KOPT-K1 (cell line): ENCODE data around the gene FBXW5.

Experiments
- H3K27ac ChIP-seq: fragments of 200-600 bp; sonication (generic); 2 replicates; pipeline ENCODE4 v1.5.1; 2016; ENCODE audit warnings: antibody characterized with exemption, mild to moderate bottlenecking, low read depth, low read length; ENCODE audit not compliant: poor library complexity, severe bottlenecking
- H3K36me3 ChIP-seq: fragments of 200-600 bp; sonication (generic); 2 replicates; pipeline ENCODE4 v1.5.1; 2017; ENCODE audit warnings: antibody characterized with exemption, mild to moderate bottlenecking, low read length, moderate library complexity; ENCODE audit not compliant: insufficient read depth
- H3K9me3 ChIP-seq: fragments of 200-600 bp; sonication (generic); 2 replicates; pipeline ENCODE4 v1.5.1; 2017; ENCODE audit warnings: antibody characterized with exemption, low read length, mild to moderate bottlenecking; ENCODE audit not compliant: insufficient read depth, poor library complexity, severe bottlenecking

The FBXW5 gene

DNA sequence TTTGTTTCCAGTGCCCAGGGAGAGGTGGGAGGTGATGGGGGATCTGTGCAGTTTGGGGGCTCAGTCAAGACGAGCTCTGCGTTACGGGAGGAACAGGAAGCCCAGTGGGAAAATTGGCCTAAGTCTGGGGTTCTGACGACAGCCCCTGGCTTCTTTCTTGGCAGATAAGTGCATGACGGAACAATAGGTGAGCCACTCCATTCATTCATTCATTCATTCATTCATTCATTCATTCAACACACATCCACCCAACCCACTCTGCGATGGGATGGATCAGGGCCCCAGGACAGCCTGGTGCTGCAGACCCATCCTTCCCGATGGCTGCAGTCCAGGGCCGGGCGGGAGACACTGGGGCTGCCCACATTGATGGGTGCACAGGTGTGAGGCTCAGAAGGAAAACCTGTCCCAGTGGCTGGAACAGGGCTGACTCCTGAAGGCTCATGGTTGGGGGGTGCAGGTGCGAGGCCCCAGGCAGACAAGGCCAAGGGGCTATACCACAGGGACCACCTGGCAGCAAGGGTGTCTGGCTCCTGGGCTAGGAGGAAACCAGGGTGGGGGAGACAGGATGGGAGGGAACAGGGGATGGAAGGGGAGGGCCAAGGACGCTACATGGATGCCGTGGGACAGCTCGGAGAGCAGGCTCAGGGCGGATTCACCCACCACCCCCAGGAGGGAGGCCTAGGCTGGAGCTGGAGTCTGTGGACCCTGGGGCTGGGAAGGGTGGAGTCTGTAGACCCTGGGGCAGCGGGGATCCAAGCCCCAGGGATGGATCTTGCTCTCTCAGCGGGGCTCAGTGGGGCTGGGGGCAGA is 36.3 kb upstream of the FBXW5 start:
- Histone ChIP-seq H3K9me3 (no peaks in the 10 kb centered on the region), H3K36me3 (no peaks in the 10 kb centered on the region), H3K27ac (no peak overlapping the region)

DNA sequence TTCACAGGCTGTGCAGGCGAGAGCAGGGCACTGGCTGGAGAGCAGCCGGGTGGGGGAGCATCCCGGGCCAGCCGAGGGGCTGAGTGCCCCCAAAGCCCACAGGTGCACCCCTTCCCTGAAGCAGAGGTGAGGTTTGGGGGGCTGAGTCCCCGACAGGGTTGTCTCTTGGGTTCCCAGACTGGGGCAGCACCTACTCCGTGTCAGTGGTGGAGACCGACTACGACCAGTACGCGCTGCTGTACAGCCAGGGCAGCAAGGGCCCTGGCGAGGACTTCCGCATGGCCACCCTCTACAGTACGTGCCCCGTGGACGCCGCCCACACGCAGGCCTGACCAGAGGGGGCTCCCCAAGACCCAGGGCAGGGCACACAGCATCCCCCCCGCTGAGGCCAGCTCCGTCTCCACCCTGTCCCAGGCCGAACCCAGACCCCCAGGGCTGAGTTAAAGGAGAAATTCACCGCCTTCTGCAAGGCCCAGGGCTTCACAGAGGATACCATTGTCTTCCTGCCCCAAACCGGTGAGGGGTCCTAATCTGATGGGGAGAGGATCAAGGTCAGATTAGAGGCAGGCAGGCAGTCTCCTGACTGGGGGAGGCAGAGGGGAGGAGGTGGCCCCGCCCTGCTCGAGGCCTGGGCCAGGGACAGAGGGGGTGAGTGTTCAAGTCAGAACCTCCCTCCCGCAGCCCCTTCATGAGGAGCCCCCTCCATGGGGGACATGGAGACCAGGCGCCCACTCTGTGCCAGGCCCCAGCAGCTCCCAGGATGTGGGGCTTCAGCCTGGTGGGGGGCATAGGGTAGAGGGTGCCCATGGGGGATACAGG is 35.4 kb upstream of the FBXW5 start:
- Histone ChIP-seq H3K9me3 (no peaks in the 10 kb centered on the region), H3K27ac (no peak overlapping the region), H3K36me3 (no peaks in the 10 kb centered on the region)

DNA sequence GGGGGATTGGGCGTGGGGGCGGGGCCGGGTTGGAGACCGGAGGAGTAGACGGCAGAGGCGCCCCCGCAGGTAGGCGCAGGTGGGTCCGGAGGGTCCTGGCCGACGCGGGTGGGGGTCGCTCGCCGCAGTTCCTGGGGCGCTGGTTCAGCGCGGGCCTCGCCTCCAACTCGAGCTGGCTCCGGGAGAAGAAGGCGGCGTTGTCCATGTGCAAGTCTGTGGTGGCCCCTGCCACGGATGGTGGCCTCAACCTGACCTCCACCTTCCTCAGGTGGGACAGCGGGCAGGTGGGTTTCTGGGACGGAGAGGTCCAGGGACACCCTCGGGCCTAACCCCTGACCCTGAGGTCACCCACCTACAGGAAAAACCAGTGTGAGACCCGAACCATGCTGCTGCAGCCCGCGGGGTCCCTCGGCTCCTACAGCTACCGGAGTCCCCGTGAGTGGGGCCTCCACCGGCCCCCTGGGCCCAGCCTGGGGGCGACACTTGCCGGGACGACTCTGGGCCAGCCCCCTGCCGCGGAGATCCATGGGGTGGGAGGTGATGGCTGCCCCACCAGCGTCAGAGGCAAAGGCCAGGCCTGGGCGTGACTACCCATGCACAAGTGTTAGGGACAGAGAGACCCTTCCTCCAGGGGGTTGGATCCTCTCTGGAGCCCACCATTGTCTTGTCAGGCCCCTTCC is 34.5 kb upstream of the FBXW5 start:
- H3K27ac ChIP-seq = no peak overlapping the region
- H3K36me3 ChIP-seq = no peaks in the 10 kb centered on the region
- H3K9me3 ChIP-seq = no peaks in the 10 kb centered on the region

DNA sequence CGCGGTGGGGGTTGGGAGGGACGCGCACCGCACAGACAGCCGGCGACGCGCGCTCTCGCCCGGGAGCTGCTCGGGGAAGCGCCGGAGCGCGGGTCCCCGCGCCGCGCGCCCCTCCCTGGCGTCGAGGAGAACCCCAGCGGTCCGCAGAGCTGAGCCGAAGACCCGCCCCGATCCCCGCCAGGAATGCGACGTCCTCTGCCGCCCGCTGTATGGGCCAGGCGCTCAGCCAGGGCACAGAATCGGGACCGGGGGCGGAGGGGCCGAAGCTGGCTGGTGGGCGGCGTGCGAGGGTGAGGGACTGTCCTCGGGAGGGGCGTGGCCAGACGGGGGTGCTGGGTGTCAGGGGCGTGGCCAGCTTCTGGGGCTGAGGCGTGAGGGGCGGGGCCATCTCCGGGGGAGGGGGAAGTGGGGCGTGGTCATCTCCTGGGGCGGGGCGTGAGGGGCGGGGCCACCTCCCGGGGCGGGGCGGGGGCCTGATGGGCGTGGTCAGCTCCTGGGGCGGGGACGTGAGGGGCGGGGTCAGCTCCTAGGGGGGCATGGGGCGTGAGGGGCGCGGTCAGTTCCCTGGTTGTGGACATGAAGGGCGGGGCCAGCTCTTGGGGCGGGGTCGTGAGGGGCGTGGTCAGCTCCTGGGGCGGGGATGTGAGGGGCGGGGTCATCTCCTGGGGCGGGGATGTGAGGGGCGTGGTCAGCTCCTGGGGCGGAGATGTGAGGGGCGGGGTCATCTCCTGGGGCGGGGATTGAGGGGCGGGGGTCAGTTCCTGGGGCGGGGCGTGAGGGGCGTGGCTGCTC is 33.7 kb upstream of the FBXW5 start:
- Histone ChIP-seq H3K9me3 (no peaks in the 10 kb centered on the region), H3K36me3 (no peaks in the 10 kb centered on the region), H3K27ac (no peak overlapping the region)

DNA sequence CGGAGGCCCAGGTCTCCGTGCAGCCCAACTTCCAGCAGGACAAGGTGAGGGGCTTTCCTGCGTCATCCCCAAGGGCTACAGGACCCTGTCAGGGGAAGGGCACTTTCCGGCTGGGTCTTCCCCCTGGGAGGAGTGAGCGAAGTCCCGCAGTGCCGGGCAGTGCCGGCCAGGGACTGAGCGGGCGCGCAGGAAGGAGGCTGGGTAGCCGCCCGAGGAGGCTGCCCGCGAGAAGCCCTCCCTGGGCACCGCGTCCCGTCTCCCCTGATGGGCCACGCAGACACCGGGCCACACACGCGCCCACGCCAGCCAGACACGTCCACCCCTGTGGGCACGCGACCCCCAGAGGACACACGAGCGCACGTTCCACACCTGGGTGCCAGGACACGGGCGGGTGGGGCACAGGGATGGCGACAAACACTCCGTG is 33.1 kb upstream of the FBXW5 start:
- no peak overlapping the region for H3K27ac ChIP-seq
- no peaks in the 10 kb centered on the region for H3K36me3 ChIP-seq
- no peaks in the 10 kb centered on the region for H3K9me3 ChIP-seq

DNA sequence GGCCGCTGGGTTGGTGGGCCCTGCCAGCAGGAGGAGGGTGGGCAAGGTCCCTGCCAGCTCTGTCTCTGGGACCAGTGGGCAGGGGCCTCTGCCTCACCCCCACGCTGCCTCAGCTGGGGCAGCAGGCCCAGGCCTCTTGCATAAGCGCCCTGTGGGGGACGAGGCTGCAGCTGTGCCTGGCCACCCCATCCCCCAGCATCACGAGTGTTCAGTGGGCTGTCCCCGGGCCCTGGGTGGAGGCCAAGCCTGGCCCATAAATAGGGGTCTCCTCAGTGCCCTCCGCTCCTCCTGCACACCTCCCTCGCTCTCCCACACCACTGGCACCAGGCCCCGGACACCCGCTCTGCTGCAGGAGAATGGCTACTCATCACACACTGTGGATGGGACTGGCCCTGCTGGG is 32.7 kb upstream of the FBXW5 start, which contains the start of gene PTGDS:
Gene PTGDS, plus strand, starts transcription at position 282 of the 400 bp plus-strand sequence. Its CDS starts 75 bp downstream, at position 357.
- Histone ChIP-seq H3K9me3 (no peaks in the 10 kb centered on the region), H3K36me3 (no peaks in the 10 kb centered on the region), H3K27ac (no peak within 1 kb of the TSS)

DNA sequence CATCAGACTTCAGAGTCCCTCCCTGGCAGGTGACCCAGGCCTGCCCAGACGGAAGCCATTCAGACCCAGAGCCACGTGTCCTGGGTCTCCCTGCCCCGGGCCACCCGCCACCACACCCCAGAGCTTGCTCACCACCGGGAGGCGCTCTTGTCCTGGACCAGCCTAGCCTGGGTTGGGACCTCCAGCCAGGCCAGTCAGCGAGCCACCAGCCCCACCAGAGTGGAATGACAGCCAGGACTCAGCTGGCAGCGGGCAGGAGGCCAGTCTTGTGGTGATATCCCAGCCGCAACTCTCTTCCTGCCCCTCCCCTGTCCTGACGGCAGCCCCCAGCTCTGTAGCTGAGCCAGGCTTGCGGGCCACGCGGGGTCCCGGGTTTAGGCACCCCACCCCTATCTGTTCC is 31.1 kb upstream of the FBXW5 start:
- H3K36me3 ChIP-seq = no peaks in the 10 kb centered on the region
- no peaks in the 10 kb centered on the region for H3K9me3 ChIP-seq
- H3K27ac ChIP-seq = no peak overlapping the region

DNA sequence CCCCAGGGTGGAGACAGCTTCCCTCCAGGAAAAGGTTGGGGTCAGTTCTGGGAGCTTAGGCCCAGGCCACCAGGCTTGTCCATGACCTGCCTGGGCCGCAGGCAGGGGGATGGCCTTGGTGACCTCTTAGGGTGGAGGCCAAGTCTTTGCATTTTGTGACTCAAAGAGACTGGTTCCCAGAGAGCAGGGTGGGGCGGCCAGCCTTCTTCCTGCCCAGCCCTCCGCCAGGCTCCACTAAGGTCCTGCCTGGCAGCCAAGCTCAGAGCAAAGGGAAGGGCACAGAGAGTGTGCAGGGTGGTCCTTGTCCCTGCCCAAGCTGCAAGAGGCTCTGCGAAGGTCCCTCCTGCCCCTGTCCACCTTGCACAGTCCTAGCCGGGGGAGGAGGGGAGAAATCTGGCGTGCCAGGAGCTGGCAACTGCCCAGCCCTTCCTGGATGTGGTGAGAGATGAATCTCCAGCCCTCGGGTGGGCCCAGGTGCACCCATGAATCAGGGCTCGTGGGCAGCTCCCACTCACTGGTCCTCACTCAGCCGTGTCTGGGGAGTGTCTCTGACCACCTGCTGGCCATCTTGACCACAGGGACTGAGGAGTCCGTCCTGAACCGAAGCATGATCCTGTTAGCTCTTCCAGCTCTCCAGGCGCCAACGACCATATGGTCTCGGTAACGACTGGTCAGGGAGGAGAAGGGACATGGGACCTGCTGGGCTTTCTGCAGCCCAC is 30.4 kb upstream of the FBXW5 start:
- Histone ChIP-seq H3K36me3 (no peaks in the 10 kb centered on the region), H3K27ac (no peak overlapping the region), H3K9me3 (no peaks in the 10 kb centered on the region)

DNA sequence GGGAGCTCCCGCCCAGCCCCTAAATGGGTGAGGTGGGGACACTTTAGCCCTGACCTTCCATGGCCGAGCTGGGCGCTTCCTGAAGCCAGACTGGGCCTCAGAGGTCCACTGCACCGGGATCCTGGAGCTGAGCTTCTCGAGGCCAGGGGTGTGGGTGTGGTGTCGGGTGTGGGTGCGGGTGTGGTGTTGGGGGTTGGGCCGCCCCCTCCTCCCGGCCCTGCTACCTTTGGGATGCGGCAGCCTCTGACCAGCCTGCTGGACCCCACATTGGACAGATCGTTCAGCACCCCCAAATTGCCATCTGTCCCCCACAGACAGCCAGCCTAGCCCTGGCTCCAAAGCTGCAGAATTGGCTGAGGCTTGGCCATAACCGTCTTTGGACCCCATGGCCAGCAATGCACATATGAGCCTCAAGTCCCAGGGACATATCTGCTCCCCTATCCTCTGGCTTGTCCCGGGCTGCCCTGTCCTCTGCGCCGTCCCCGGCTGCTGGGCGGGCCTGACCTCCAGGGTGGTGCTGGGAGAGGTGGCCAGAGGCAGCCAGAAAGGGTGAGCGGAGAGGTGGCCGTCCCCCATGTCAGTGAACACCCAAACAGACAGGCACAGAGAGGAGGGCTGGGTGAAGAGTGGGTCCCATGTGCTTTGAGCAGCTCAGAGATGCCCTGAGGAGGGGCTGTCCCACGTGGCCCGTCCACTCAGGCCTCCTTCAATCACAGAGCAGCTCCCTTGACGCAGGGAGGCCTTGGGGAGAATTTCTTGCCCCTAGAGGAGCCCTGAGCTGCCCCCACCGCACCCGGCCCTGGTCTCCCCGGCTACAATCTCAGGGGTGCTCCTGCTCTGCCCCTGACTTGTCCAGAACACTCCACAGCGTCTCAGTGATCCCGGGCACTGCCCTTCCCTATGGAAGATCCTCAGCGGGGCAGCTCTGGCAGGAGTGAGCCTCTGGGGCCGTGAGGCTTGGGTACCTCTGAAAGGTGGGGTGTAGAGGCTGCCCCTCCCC is 29.4 kb upstream of the FBXW5 start:
- Histone ChIP-seq H3K36me3 (no peaks in the 10 kb centered on the region), H3K9me3 (no peaks in the 10 kb centered on the region), H3K27ac (no peak overlapping the region)

DNA sequence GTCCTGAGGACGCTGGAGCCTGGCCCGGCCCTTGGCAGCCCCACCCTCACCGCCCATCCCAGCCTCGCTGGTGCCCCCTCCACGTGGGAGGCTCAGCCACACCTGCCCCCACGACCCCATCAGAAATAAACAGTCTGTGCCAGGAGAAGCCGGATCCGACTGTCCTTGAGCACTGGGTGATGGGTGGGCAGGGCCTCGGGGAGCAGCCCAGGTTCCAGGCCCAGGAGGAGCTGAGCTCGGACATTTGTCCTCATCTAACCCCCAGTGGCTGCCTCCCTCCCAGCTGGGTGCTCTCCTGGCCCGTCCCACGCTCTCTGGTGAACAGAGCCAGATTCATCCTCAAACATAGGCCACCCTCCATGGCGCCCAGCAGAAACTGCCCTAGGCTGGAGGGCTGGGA is 28.2 kb upstream of the FBXW5 start:
- Histone ChIP-seq H3K36me3 (no peaks in the 10 kb centered on the region), H3K9me3 (no peaks in the 10 kb centered on the region), H3K27ac (no peak overlapping the region)

DNA sequence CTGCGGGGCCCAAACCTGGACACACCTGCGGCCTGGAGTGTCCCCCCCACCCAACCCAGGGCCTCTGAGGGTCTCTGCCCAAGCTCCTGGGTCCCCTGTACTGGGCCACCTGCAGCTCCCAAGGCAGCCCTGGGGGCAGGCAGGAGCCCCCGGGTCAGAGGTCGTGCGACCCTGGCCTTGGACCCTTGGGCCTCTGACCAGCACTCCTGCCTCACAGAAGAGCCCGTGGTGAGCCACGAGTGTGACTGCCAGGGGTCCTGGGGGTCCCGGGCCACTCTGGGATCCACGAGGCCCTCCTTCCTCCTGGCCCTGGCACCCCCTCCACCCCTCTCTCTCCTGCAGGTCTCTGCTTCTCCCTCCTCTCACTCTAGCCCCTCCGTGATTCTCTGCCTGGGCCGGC is 27.8 kb upstream of the FBXW5 start:
- no peaks in the 10 kb centered on the region for H3K9me3 ChIP-seq
- no peaks in the 10 kb centered on the region for H3K36me3 ChIP-seq
- H3K27ac ChIP-seq = no peak overlapping the region

DNA sequence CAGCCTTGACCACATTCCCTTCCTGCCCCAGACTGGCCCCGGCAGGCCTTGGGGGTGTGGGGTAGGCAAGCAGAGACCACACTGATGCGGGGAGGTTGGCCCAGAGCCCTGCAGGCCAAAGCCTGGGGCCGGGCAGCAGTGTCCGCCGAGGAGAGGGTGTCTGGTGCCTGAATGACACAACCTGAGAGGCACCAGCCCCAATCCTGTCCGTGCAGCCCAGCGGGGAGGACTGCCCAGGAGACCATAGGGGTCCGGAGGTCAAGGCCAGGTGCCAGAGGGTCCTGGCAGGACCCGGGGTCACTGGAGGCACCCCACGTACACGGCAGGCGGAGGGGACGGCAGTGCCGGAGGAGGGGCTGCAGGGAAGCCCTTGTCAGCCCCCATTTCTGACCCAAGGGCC is 27.2 kb upstream of the FBXW5 start:
- Histone ChIP-seq H3K27ac (no peak overlapping the region), H3K9me3 (no peaks in the 10 kb centered on the region), H3K36me3 (no peaks in the 10 kb centered on the region)

DNA sequence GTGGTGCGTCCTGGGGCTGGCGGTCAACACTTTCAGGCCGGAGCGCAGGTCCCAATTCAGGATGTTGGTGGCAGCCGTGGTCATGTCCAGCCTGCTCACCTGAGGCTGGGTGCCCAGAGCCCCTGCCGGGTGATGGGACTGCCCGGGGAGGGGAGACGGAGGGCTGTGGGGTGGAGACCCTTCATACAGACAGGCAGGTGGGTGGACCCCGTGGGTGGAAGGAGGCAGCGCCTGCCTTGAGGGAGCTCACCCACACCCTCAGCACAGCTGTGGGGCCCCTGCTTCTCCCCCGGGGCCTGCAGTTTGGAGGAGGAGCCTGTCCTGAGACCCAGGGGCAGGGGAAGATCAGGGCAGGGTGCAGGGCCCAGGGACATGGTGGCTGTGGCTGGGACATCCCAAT is 25.8 kb upstream of the FBXW5 start:
- Histone ChIP-seq H3K27ac (no peak overlapping the region), H3K9me3 (no peaks in the 10 kb centered on the region), H3K36me3 (no peaks in the 10 kb centered on the region)
